Stimulated activated CD8-positive, alpha-beta memory T cell treated with anti-CD3 and anti-CD28 coated beads, Interleukin-12 subunit alpha, Interleukin-12 subunit beta, amount 100 ng/mL, for 1 hour (primary cell): Measurements from ENCODE around the gene TBC1D22A.

Experiments
- DNase-seq: peaks from one replicate; pipeline ENCODE4 v3.0.0-alpha.2; 2020; ENCODE audit warnings: low read depth

TBC1D22A gene

GRCh38 chr22:47032956-47033647 lies 270.7 kb downstream of the TBC1D22A start:
- no peak for DNase-seq

DNA sequence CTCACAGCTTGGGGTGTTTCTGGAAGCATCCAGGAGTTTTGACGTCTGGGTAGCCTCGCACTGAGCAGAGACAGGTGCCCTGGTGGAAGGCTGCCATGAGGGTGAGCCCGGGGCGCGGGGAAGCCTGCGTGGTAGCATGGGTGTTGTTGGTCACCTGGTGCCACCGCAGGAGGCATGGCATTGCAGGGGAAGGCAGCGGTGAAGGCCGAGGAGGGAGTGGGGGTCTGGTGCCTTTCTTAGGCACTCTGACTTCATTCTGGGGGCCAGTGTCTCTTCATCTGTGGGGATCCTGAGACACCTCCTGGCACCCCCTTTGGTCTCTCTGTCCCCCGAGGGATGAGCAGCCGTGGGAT lies 271.2 kb downstream of the TBC1D22A start:
- no peak for DNase-seq

DNA sequence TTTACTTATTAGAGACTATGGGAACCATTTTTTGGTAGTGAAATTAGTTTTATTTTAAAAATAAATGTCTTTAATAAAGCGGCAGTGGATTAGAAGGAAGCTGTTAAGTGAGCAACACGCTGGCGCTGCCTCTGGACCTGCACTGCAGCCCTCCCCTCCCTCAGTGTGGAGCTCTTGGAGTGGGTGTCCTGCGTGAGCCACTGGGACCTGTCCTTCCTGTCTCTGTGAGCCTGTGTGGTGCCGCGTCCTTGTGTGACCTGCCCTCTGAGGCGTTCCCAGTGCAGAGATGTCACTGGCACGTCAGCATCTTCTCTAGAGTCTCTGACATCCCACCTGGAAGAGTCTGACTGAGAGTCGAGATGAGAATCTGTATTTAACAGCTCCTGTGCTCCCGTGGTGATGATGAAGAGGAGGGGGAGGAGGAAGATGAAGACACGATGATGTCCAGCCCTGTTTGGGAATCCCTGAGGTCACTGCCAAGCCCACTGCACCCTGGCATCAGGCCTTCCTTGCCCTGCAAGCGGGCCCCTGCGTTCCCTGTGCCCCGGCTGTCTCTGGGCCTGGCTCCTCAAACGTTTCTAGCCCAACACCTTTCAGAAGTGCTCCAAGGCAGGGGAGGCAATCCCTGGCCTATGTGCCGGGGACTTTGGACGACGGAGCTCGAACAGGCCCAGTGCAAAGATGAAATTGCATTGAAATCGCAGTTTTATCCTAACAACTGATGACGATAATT lies 271.8 kb downstream of the TBC1D22A start:
- DNase-seq: no peak

GRCh38 chr22:47034905-47035419 lies 272.5 kb downstream of the TBC1D22A start:
- DNase-seq: no peak

- DNase-seq: no peak
These were observed 273.0 kb downstream of the TBC1D22A start for GRCh38 chr22:47035425-47035881.

GRCh38 chr22:47036352-47036751 lies 273.9 kb downstream of the TBC1D22A start:
- DNase-seq: no peak

DNA sequence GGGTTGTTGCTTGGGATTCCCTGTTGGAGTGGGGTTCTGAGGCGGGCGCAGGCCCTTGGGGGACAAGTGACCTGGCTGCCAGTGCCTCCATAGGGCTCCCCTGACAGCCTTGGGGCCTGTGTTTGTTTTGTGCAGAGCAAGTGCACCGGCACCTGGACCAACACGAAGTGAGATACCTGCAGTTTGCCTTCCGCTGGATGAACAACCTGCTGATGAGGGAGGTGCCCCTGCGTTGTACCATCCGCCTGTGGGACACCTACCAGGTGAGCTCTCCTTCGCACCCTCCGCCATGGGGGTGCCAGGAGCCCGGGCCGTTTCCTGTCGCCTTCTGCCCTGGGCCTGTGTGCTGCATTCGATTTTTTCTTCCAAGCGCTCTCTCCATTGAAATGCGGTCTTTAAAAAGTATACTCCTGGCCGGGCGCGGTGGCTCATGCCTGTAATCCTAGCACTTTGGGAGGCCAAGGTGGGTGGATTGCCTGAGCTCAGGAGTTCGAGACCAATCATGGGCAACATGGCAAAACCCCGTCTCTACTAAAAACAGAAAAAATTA lies 274.6 kb downstream of the TBC1D22A start:
- DNase-seq: no peak

DNA sequence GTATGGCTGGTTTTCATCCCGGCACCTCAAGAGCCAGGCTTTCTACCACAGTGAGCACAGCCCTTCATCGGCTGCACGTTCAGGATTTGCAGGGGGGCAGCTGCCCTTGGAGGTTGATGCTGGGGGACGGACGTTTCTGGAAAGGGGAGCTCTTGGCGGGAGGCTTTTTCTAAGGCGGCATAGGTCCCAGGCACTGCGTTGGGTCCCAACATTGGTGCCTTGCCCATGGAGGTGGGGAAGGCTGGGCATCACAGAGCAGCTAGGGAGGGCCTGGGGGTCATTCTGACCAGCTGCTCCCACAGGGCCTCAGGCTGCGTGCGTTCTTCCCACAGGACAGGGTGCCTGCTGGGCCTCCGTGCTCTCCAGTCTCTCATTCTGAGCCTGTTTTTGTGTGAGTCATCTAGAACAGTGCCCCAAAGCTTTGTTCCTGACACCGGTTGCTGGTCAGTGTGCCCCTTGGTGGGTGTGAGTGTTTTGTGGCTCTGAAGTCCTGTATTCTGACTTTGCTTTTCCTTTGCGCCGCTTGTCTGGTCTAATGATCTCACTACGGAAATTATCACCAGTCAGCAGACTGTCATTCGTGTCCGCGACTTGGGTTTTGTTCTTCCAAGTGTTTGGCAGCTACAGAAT lies 275.9 kb downstream of the TBC1D22A start:
- DNase-seq: no peak

DNA sequence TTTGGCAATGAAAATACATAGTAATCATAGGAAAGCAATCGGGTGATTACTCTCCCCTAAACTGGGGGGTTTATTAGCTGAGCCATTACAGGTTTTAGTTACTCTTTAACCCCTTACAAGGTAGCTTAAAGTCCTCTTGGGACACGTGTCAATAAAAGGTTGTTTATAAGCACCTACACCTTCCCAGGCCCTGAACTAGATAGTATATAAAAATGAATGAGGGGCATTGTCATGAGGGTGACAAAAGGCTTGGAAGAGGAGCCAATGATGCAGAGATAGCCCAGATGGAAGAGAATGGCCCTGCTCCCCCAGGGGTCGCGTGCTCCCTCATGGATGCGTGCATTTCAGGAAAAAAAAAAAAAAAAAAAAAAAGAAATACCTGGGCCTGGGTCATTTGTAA lies 276.9 kb downstream of the TBC1D22A start:
- DNase-seq: no peak

DNA sequence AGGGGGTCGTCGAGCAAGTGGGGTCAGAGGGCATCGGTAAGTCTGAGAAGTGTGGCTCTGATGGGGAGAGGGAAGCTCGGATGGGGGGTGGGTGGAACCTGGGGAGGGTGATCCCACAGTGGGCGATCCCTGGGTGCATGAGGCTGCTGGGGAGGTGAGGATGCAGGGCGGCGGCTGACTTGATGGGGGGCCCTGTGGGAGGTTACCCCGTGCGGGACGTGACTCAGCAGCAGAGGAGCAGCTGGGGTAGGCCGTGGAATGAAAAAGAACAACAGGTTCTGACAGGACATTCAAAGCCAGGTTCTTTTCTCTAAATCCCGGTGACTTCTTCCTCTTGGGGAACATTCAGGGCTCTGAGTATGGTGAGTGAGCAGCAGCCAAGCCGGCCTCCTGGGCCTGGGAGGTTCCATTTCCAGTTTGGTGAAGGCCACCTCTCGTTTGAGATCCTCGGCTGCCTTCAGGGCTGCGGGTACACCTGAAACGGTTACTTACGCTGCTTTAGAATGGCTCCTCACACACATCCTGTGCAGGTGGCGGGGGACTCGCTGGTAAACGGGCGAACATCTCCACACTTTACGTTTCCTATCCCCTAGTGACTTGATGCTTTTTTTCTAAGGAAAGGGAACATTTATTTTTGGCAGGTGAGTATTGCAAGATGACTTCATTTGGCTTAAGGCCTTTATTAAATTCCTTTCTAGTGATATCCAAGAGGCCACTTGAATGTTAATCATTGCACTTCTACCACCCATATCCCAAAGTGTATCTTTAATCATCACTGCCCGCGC lies 278.2 kb downstream of the TBC1D22A start:
- no peak for DNase-seq

GRCh38 chr22:47041271-47042115 lies 279.0 kb downstream of the TBC1D22A start:
- no peak for DNase-seq

DNA sequence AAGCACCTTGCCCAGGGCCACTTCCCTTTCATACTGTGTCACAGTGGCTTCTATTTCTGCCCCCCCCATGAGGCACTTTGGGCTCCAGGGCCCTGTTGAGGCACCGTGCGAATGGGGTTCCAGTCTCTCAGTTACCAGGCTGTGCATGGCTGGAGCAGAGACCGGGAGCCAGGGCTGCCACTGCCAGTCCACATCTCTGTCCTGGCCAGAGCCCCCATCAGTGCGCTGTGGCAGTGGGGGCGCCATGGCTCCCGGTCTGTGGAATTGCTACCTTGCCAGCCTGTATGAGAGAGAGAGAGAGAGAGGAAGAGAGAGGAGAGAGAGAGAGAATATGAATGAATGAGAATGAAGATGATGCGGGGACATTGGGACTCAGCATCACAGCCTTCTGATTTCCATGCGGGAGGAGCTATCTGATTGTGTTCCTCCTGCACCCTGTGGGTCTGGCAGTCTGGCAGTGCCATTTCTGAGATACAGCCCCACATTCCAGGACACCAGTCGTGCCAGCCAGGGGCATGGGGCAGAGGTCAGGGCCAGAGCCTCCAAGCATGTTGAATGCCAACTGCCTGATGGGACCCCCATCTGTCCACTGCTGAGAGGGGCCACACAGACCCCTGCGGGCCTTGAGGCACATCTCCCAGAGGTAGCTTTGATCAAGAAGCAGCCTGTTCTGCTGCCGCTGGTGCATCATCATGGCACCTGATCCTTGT lies 279.8 kb downstream of the TBC1D22A start:
- no peak for DNase-seq

GRCh38 chr22:47042861-47043496 lies 280.5 kb downstream of the TBC1D22A start:
- DNase-seq: no peak

- no peak for DNase-seq
These were observed 281.6 kb downstream of the TBC1D22A start for GRCh38 chr22:47043835-47044721.

- DNase-seq: no peak
These were observed 282.5 kb downstream of the TBC1D22A start for GRCh38 chr22:47044722-47045535.

GRCh38 chr22:47045691-47046410 lies 283.4 kb downstream of the TBC1D22A start:
- DNase-seq: no peak

GRCh38 chr22:47046411-47047065 lies 284.1 kb downstream of the TBC1D22A start:
- DNase-seq: no peak
